Esophagus squamous epithelium (tissue), 4 donors: Measurements from ENCODE around the gene LEF1.

Experiments used
- POLR2A ChIP-seq, 4 donors: fragments of 450-650 bp; IDR thresholded peaks; one replicate each; pipeline ENCODE4 v1.6.1; 2017; ENCODE audit warnings: antibody characterized with exemption in 4 of 4, mild to moderate bottlenecking in 4 of 4, moderate library complexity in 3 of 4
- TF ChIP-seq, protein P1 (sequence below), 6 experiments: fragments of 450-650 bp in 4 of 6; fragments of 200-600 bp in 2 of 6; sonication (generic) in 2 of 6; IDR thresholded peaks; one replicate each; pipeline ENCODE4 v1.5.1; 2016 to 2019; ENCODE audit warnings: antibody characterized with exemption in 6 of 6, mild to moderate bottlenecking in 4 of 6, moderate library complexity in 4 of 6

DNA sequence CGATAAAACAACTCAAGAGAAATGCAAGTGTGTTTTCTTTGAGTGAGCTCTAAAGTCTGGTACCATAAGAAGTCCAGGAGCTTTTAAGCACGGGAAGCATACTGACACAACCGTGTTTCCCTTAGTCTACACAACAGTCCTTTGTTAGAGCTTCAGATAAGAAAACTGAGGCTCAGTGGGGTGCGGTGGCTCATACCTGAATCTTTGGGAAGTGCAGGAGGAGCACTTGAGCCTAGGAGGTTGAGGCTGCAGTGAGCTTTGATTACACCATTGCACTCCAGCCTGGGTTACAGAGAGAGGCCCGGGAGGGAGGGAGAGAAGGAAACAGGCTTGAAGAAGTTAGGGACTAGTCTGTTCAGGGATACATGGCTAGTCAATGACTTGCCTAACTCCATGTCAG, 21.9 kb downstream of the LEF1 start:
- TF ChIP-seq, protein P1, sequence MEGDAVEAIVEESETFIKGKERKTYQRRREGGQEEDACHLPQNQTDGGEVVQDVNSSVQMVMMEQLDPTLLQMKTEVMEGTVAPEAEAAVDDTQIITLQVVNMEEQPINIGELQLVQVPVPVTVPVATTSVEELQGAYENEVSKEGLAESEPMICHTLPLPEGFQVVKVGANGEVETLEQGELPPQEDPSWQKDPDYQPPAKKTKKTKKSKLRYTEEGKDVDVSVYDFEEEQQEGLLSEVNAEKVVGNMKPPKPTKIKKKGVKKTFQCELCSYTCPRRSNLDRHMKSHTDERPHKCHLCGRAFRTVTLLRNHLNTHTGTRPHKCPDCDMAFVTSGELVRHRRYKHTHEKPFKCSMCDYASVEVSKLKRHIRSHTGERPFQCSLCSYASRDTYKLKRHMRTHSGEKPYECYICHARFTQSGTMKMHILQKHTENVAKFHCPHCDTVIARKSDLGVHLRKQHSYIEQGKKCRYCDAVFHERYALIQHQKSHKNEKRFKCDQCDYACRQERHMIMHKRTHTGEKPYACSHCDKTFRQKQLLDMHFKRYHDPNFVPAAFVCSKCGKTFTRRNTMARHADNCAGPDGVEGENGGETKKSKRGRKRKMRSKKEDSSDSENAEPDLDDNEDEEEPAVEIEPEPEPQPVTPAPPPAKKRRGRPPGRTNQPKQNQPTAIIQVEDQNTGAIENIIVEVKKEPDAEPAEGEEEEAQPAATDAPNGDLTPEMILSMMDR (IDR thresholded peaks at IDR 0.05): no peak
- no peak for TF ChIP-seq POLR2A (IDR thresholded peaks at IDR 0.05)
